ENCODE measurements around the gene JUP. TPM values are rescaled to one million over a fixed set of nuclear protein-coding genes. Genes with fewer than 3 reads are reported as not detected.

Gene JUP
- total and polyA plus RNA-seq, 4 experiments from 2014 or later, result 0.15 to 0.69 TPM; not detected in 2

DNA sequence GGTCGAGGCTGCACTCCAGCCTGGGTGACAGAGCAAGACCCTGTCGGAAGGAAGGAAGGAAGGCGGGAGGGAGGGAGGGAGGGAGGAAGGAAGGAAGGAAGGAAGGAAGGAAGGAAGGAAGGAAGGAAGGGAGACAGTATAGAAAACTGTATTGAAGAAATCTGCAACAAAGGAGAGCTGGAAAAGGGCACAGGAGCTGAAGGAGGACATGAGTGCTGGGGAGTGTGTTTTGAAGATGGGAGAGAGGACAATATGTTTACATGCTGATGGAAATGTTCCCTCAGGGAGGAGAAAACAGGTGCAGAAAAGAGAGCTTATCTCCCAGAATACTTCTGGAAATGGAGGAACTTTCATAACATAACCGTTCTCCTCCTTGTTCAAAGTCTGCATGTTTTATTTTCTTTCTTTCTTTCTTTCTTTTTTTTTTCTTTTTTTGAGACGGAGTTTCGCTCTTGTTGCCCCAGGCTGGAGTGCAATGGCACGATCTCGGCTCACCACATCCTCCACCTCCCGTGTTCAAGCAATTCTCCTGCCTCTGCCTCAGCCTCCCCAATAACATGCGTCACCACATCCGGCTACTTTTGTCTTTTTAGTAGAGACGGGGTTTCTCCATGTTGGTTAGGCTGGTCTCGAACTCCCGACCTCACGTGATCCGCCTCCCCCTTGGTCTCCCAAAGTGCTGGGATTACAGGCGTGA is 49.4 kb downstream of the JUP start:
- Mint-ChIP-seq H3K4me3 (peak overlapping the region in 4 of 8 donors; percentile 13 to 55 (median 50)), H3K9me3 (no peaks in the 10 kb centered on the region), H3K36me3 (no peaks in the 10 kb centered on the region), H3K27me3 (peaks cover 18 to 22% of the 10 kb centered on the region in 2 donors), H3K4me1 (peaks cover 2 to 9% (median 9%) of the 10 kb centered on the region in 4 donors), H3K27ac (peak overlapping the region in 1 of 7 donors; percentile 16)
- no peak overlapping the region for H3K27ac ChIP-seq (ENCODE audit: low read depth, low read length)
- POLR2A ChIA-PET (ENCODE audit: partially characterized antibody), result interaction anchor here (0.9 to 1.5 kb wide), 3 partner anchors 48 to 71 kb away, joined by 3 to 4 read pairs (median 3); partner anchors contain the start of genes EIF1 and JUP
- no peaks in the 10 kb centered on the region for H3K36me3 ChIP-seq (ENCODE audit: insufficient read depth, low read length)
- H3K4me3 ChIP-seq (ENCODE audit: low read length in 2 of 2), result no peak overlapping the region
- H3K27me3 ChIP-seq (ENCODE audit: insufficient read depth, low read length), result peaks cover 12% of the 10 kb centered on the region
- intact Hi-C loops (cut with micrococcal nuclease), result no loop called here
- DNase-seq, result no peak
- no peaks in the 10 kb centered on the region for H3K9me3 ChIP-seq (ENCODE audit: control insufficient read depth in 1 of 2, low read length in 2 of 2)
- peaks cover 15% of the 10 kb centered on the region for H3K4me1 ChIP-seq (ENCODE audit: insufficient read depth, low read length)
- CTCF ChIA-PET (ENCODE audit: partially characterized antibody), result interaction anchor here (0.7 to 4.4 kb wide), 10 partner anchors 11 to 881 kb away, joined by 3 to 47 read pairs (median 3); partner anchors contain the start of gene FKBP10

- Histone ChIP-seq H3K27ac (ENCODE audit: low read depth, low read length) (no peak overlapping the region), H3K4me1 (ENCODE audit: insufficient read depth, low read length) (peaks cover 15% of the 10 kb centered on the region), H3K36me3 (ENCODE audit: insufficient read depth, low read length) (no peaks in the 10 kb centered on the region), H3K9me3 (ENCODE audit: control insufficient read depth in 1 of 2, low read length in 2 of 2) (no peaks in the 10 kb centered on the region), H3K4me3 (ENCODE audit: low read length in 2 of 2) (no peak overlapping the region), H3K27me3 (ENCODE audit: insufficient read depth, low read length) (peaks cover 12% of the 10 kb centered on the region)
- intact Hi-C loops (cut with micrococcal nuclease), result no loop called here
- Mint-ChIP-seq H3K27me3 (peaks cover 24 to 32% of the 10 kb centered on the region in 2 donors), H3K9me3 (no peaks in the 10 kb centered on the region), H3K4me1 (peaks cover 2 to 9% (median 9%) of the 10 kb centered on the region in 4 donors), H3K36me3 (no peaks in the 10 kb centered on the region), H3K27ac (no peak overlapping the region), H3K4me3 (peak overlapping the region in 1 of 8 donors; percentile 0)
- no peak for DNase-seq
- ChIA-PET CTCF (ENCODE audit: partially characterized antibody) (interaction anchor here (1.0 to 4.4 kb wide), 4 partner anchors 22 to 151 kb away, joined by 3 to 47 read pairs (median 6); no protein-coding TSS in a partner anchor), POLR2A (ENCODE audit: partially characterized antibody) (no interaction called here)
Measured at GRCh38 chr17:41735744-41736143, 50.8 kb downstream of the JUP start.

DNA sequence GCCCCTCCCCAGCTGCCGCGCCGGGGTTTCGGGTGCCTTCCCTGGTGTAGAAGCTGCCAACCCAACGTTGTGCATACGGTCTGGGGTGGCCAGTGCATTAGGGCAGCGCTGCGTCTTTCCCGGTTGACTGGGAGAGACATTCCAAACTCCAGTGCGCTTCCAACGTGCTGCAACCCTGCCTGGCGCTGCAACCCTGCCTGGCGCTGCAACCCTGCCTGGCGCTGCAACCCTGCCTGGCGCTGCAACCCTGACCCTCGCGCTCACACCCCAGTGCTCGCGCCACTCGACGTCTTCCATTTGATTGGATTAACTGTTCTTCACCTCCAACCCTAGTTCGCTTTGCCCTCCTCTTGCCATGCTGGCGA is 51.6 kb downstream of the JUP start:
- Histone ChIP-seq H3K4me1 (ENCODE audit: insufficient read depth, low read length) (peaks cover 15% of the 10 kb centered on the region), H3K27ac (ENCODE audit: low read depth, low read length) (no peak overlapping the region), H3K9me3 (ENCODE audit: control insufficient read depth in 1 of 2, low read length in 2 of 2) (no peaks in the 10 kb centered on the region), H3K27me3 (ENCODE audit: insufficient read depth, low read length) (peaks cover 12% of the 10 kb centered on the region), H3K36me3 (ENCODE audit: insufficient read depth, low read length) (no peaks in the 10 kb centered on the region), H3K4me3 (ENCODE audit: low read length in 2 of 2) (no peak overlapping the region)
- Mint-ChIP-seq H3K4me3 (peak overlapping the region in 6 of 8 donors; percentile 12 to 74 (median 48)), H3K9me3 (no peaks in the 10 kb centered on the region), H3K27ac (peak overlapping the region in 1 of 7 donors; percentile 80), H3K36me3 (no peaks in the 10 kb centered on the region), H3K4me1 (peaks cover 2 to 9% (median 9%) of the 10 kb centered on the region in 4 donors), H3K27me3 (peaks cover 31 to 32% of the 10 kb centered on the region in 2 donors)
- ChIA-PET POLR2A (ENCODE audit: partially characterized antibody) (no interaction called here), CTCF (ENCODE audit: partially characterized antibody) (interaction anchor here (4.4 kb wide), 1 partner anchor 66 kb away, joined by 47 read pairs; no protein-coding TSS in a partner anchor)
- DNase-seq, result no peak
- intact Hi-C loops (cut with micrococcal nuclease), result no loop called here

DNA sequence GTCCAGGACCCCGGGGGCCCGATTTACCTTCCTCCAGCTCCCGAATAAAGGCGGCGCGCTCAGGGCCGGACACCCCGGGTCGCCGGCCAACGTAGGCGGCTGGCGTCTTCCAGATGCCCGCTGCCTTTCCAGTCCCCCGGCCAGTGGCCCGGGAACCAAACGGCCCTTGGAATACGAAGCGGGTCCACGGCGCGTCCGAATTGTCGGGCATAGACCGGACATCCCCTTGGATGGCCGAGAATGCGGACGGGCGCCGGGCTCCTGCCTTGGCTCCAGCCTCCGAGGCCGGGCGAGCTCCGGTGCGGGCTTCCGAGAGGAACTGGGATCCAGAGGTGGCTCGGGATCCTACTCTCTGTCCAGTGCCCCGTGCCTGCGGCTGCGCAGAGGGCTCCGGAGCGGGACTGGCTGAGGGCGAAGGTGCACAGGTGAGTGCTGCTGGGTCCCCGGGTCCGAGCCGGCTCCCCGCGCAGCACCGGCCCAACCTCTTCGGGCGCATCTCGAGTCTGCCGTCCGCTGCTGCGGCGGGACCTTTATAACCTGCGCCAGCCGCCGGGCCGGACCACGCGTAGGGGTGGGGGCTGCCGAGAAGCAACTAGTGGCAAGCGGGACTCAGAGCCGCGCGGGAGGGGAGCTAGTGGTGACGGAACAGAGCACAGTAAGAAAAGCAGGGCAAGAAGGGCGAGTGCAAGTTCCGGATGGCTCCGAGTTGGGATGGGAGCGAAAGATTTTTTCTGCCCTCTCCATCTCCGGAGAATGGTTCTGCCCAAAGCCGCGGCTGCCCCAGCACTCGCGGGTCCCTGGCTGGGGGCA is 52.2 kb downstream of the JUP start, which contains the start of gene HAP1:
Gene HAP1 (minus strand): TSS at position 505 of the 810 bp plus-strand sequence. CDS start 9 bp downstream, at position 496.
- no peaks in the 10 kb centered on the region for H3K36me3 Mint-ChIP-seq
- POLR2A ChIA-PET (ENCODE audit: partially characterized antibody), result interaction anchor here (0.9 kb wide), 1 partner anchor 77 kb away, joined by 3 read pairs; the partner anchor contains the start of gene P3H4
- peak within 1 kb of the TSS in 1 of 2 donors; percentile 19 for H3K4me3 ChIP-seq (ENCODE audit: low read length in 2 of 2)
- H3K27me3 Mint-ChIP-seq, result peaks cover 31 to 32% of the 10 kb centered on the region in 2 donors
- intact Hi-C loops (cut with micrococcal nuclease), result no loop called here
- H3K36me3 ChIP-seq (ENCODE audit: insufficient read depth, low read length), result no peaks in the 10 kb centered on the region
- peak in 1 of 5 donors; percentile 14 for DNase-seq
- H3K4me3 Mint-ChIP-seq, result peak within 1 kb of the TSS; percentile 26 to 76 (median 46)
- H3K27ac Mint-ChIP-seq, result peak within 1 kb of the TSS in 1 of 7 donors; percentile 80
- H3K4me1 Mint-ChIP-seq, result peaks cover 2 to 9% (median 8%) of the 10 kb centered on the region in 4 donors
- H3K9me3 Mint-ChIP-seq, result no peaks in the 10 kb centered on the region
- CTCF ChIA-PET (ENCODE audit: partially characterized antibody), result interaction anchor here (0.5 to 4.4 kb wide), 2 partner anchors 66 to 813 kb away, joined by 4 to 47 read pairs; no protein-coding TSS in a partner anchor
- H3K4me1 ChIP-seq (ENCODE audit: insufficient read depth, low read length), result peaks cover 15% of the 10 kb centered on the region
- H3K27ac ChIP-seq (ENCODE audit: low read depth, low read length), result no peak within 1 kb of the TSS
- H3K9me3 ChIP-seq (ENCODE audit: control insufficient read depth in 1 of 2, low read length in 2 of 2), result no peaks in the 10 kb centered on the region
- H3K27me3 ChIP-seq (ENCODE audit: insufficient read depth, low read length), result peaks cover 12% of the 10 kb centered on the region

GRCh38 chr17:41733348-41734138 is 53.0 kb downstream of the JUP start:
- intact Hi-C loops (cut with micrococcal nuclease), result no loop called here
- Mint-ChIP-seq H3K4me3 (peak overlapping the region in 6 of 8 donors; percentile 26 to 76 (median 48)), H3K27me3 (peaks cover 32 to 34% of the 10 kb centered on the region in 2 donors), H3K9me3 (no peaks in the 10 kb centered on the region), H3K36me3 (no peaks in the 10 kb centered on the region), H3K4me1 (peaks cover 2 to 9% (median 8%) of the 10 kb centered on the region in 4 donors), H3K27ac (no peak overlapping the region)
- Histone ChIP-seq H3K9me3 (ENCODE audit: control insufficient read depth in 1 of 2, low read length in 2 of 2) (no peaks in the 10 kb centered on the region), H3K36me3 (ENCODE audit: insufficient read depth, low read length) (no peaks in the 10 kb centered on the region), H3K27me3 (ENCODE audit: insufficient read depth, low read length) (peaks cover 12% of the 10 kb centered on the region), H3K27ac (ENCODE audit: low read depth, low read length) (no peak overlapping the region), H3K4me1 (ENCODE audit: insufficient read depth, low read length) (peaks cover 15% of the 10 kb centered on the region), H3K4me3 (ENCODE audit: low read length in 2 of 2) (no peak overlapping the region)
- CTCF ChIA-PET (ENCODE audit: partially characterized antibody), result no interaction called here
- DNase-seq, result no peak
- POLR2A ChIA-PET (ENCODE audit: partially characterized antibody), result interaction anchor here (0.9 kb wide), 1 partner anchor 78 kb away, joined by 3 read pairs; the partner anchor contains the start of gene P3H4

GRCh38 chr17:41731836-41732235 is 54.7 kb downstream of the JUP start:
- Histone ChIP-seq H3K27me3 (ENCODE audit: insufficient read depth, low read length) (peaks cover 10% of the 10 kb centered on the region), H3K4me3 (ENCODE audit: low read length in 2 of 2) (no peak overlapping the region), H3K9me3 (ENCODE audit: control insufficient read depth in 1 of 2, low read length in 2 of 2) (no peaks in the 10 kb centered on the region), H3K27ac (ENCODE audit: low read depth, low read length) (no peak overlapping the region), H3K4me1 (ENCODE audit: insufficient read depth, low read length) (peaks cover 11% of the 10 kb centered on the region), H3K36me3 (ENCODE audit: insufficient read depth, low read length) (no peaks in the 10 kb centered on the region)
- Mint-ChIP-seq H3K9me3 (peaks cover 0 to 2% (median 0%) of the 10 kb centered on the region in 8 donors), H3K27ac (no peak overlapping the region), H3K4me1 (peaks cover under 1 to 8% (median 4%) of the 10 kb centered on the region in 4 donors), H3K36me3 (no peaks in the 10 kb centered on the region), H3K4me3 (no peak overlapping the region), H3K27me3 (peaks cover 33 to 35% of the 10 kb centered on the region in 2 donors)
- CTCF ChIA-PET (ENCODE audit: partially characterized antibody), result interaction anchor here (1.0 kb wide), 1 partner anchor 334 kb away, joined by 3 read pairs; no protein-coding TSS in a partner anchor
- no peak for DNase-seq
- intact Hi-C loops (cut with micrococcal nuclease), result no loop called here
- POLR2A ChIA-PET (ENCODE audit: partially characterized antibody), result interaction anchor here (1.1 to 1.9 kb wide), 2 partner anchors 14 to 44 kb away, joined by 3 to 5 read pairs; no protein-coding TSS in a partner anchor
